Gastroesophageal sphincter (tissue), 4 donors: ENCODE results near the gene MEF2C. TPM values are rescaled to one million over a fixed set of nuclear protein-coding genes. Genes with fewer than 3 reads are reported as not detected.
A peak's percentile ranks its signal among the peaks of the same experiment; 100 is the strongest.

Experiments
- ATAC-seq: fragments of 150-250 bp; one replicate; pipeline ENCODE4 v1.9.1; 2016; ENCODE audit warnings: mild to moderate bottlenecking, moderate library complexity
- H3K27ac ChIP-seq, 4 donors: fragments of 200-600 bp; sonication (generic) in 3 of 4; 1 replicate in 3 of 4; 2 replicates in 1 of 4; pipeline ENCODE4 v1.5.1; 2016 to 2019
- H3K27me3 ChIP-seq: fragments of 200-600 bp; sonication (generic); one replicate; pipeline ENCODE4 v1.5.1; 2019
- H3K36me3 ChIP-seq, 2 donors: fragments of 200-600 bp; sonication (generic); one replicate each; pipeline ENCODE4 v1.5.1; 2019; ENCODE audit warnings: control low read depth in 1 of 2
- H3K4me1 ChIP-seq, 3 donors: fragments of 200-600 bp; sonication (generic); 1 replicate in 2 of 3; 2 replicates in 1 of 3; pipeline ENCODE4 v1.5.1; 2016 to 2019; ENCODE audit warnings: control low read depth in 2 of 3
- H3K4me3 ChIP-seq, 2 donors: fragments of 200-600 bp; sonication (generic); one replicate each; pipeline ENCODE4 v1.5.1; 2019; ENCODE audit warnings: mild to moderate bottlenecking in 1 of 2, moderate library complexity in 1 of 2
- H3K9me3 ChIP-seq, 3 donors: fragments of 200-600 bp; sonication (generic); one replicate each; pipeline ENCODE4 v1.5.1; 2017 to 2019; ENCODE audit warnings: control low read depth in 2 of 3
- CTCF ChIP-seq, 4 experiments: fragments of 200-600 bp in 2 of 4; fragments of 450-650 bp in 2 of 4; sonication (generic) in 1 of 4; IDR thresholded peaks; one replicate each; pipeline ENCODE4 v1.5.1; 2017 to 2019; ENCODE audit warnings: antibody characterized with exemption in 4 of 4, mild to moderate bottlenecking in 2 of 4, moderate library complexity in 2 of 4
- EP300 ChIP-seq: sonication (generic); formaldehyde crosslinking; IDR thresholded peaks from one replicate; pipeline ENCODE4 v1.6.1; 2017; ENCODE audit warnings: antibody characterized with exemption, mild to moderate bottlenecking
- POLR2A ChIP-seq, 2 donors: fragments of 450-650 bp; IDR thresholded peaks; one replicate each; pipeline ENCODE4 v1.6.1; 2017; ENCODE audit warnings: antibody characterized with exemption in 2 of 2, mild to moderate bottlenecking in 2 of 2, moderate library complexity in 1 of 2
- POLR2AphosphoS5 ChIP-seq: sonication (generic); formaldehyde crosslinking; IDR thresholded peaks from one replicate; pipeline ENCODE4 v1.6.1; 2017; ENCODE audit warnings: antibody characterized with exemption
- WGBS, 2 donors: methylation state at CpG; one replicate each; pipeline ENCODE4 v1.1.5; 2018; ENCODE audit warnings: low coverage in 1 of 2; 5-methylcytosine and 5-hydroxymethylcytosine counted together
- total RNA-seq, 4 donors: library from RNA; depleted of rRNA; stranded (reverse); fragments of >200 nt; gene quantifications; one replicate each; pipeline ENCODE4 v1.1.0, GENCODE V29; 2016

The MEF2C gene
- total RNA-seq, 4 donors from 2014 or later, result 23.1 to 66.9 (median 29.5) TPM

- ATAC-seq, result no peak
- H3K36me3 ChIP-seq, result no peaks in the 10 kb centered on the region
- peaks cover 0 to 64% (median 6%) of the 10 kb centered on the region in 3 donors for H3K4me1 ChIP-seq
- 42 to 44% methylated on average over 4 to 5 of the region's 5 CpGs for WGBS, 2 donors
- no peak for TF ChIP-seq POLR2AphosphoS5
- no peak for TF ChIP-seq EP300
- TF ChIP-seq CTCF (IDR thresholded peaks at IDR 0.05), result no peak
- no peak for TF ChIP-seq POLR2A (IDR thresholded peaks at IDR 0.05)
- H3K4me3 ChIP-seq, result peak overlapping the region; percentile 68 to 79
- H3K9me3 ChIP-seq, result no peaks in the 10 kb centered on the region
- peak overlapping the region; percentile 29 to 95 (median 74) for H3K27ac ChIP-seq
- no peaks in the 10 kb centered on the region for H3K27me3 ChIP-seq
Observed at GRCh38 chr5:88879724-88880123, 3.3 kb downstream of the MEF2C start.

- Histone ChIP-seq H3K4me3 (no peak overlapping the region), H3K9me3 (no peaks in the 10 kb centered on the region), H3K27ac (peak overlapping the region in 2 of 4 donors; percentile 6 to 95), H3K36me3 (no peaks in the 10 kb centered on the region), H3K27me3 (no peaks in the 10 kb centered on the region), H3K4me1 (peaks cover 0 to 62% (median 6%) of the 10 kb centered on the region in 3 donors)
- ATAC-seq, result no peak
- no peak for TF ChIP-seq POLR2A (IDR thresholded peaks at IDR 0.05)
- TF ChIP-seq CTCF (IDR thresholded peaks at IDR 0.05), result no peak
- no peak for TF ChIP-seq POLR2AphosphoS5
- no peak for TF ChIP-seq EP300
- 79 to 91% methylated on average over 1 of the region's 1 CpG for WGBS, 2 donors
Observed at GRCh38 chr5:88878976-88879375, 4.0 kb downstream of the MEF2C start.

- Histone ChIP-seq H3K9me3 (no peaks in the 10 kb centered on the region), H3K4me1 (peaks cover 0 to 62% (median 6%) of the 10 kb centered on the region in 3 donors), H3K27me3 (no peaks in the 10 kb centered on the region), H3K36me3 (no peaks in the 10 kb centered on the region), H3K27ac (peak overlapping the region in 3 of 4 donors; percentile 9 to 95 (median 40)), H3K4me3 (no peak overlapping the region)
- no peak for ATAC-seq
- TF ChIP-seq POLR2AphosphoS5 (no peak), POLR2A (IDR thresholded peaks at IDR 0.05) (no peak), CTCF (IDR thresholded peaks at IDR 0.05) (no peak), EP300 (no peak)
- WGBS, 2 donors, result 11 to 24% methylated on average over 2 of the region's 2 CpGs
Observed at GRCh38 chr5:88877826-88878225, 5.2 kb downstream of the MEF2C start.

- no peak for ATAC-seq
- TF ChIP-seq POLR2A (IDR thresholded peaks at IDR 0.05) (no peak), CTCF (IDR thresholded peaks at IDR 0.05) (no peak), EP300 (no peak), POLR2AphosphoS5 (no peak)
- H3K36me3 ChIP-seq, result no peaks in the 10 kb centered on the region
- peaks cover 0 to 62% (median 6%) of the 10 kb centered on the region in 3 donors for H3K4me1 ChIP-seq
- no peak overlapping the region for H3K4me3 ChIP-seq
- 71 to 76% methylated on average over 2 of the region's 2 CpGs for WGBS, 2 donors
- peak overlapping the region in 3 of 4 donors; percentile 18 to 95 (median 41) for H3K27ac ChIP-seq
- no peaks in the 10 kb centered on the region for H3K9me3 ChIP-seq
- no peaks in the 10 kb centered on the region for H3K27me3 ChIP-seq
Observed at GRCh38 chr5:88876714-88877113, 6.3 kb downstream of the MEF2C start.
